SK-N-SH (cell line): Measurements from ENCODE around the gene DNAJC5. TPM values are rescaled to one million over a fixed set of nuclear protein-coding genes. Genes with fewer than 3 reads are reported as not detected.
"Not testable (repeated sequence)": the region's sequence is repeated elsewhere in the genome, so short reads cannot be mapped to it uniquely, and the experiment has no call there.

ENCODE experiments used
- CTCF ChIA-PET: fragments of 300-600, 350-600 bp; formaldehyde crosslinking; extraction: SDS; loops from one replicate; lab custom pipeline; 2021; lab: Yijun Ruan, JAX
- POLR2A ChIA-PET: fragments of 350-600 bp; sonication (Branson Sonifier 250); formaldehyde crosslinking; extraction: SDS; loops from one replicate; lab custom pipeline; 2020; ENCODE audit warnings: antibody characterized with exemption, inconsistent platforms; lab: Yijun Ruan, JAX
- DNase-seq: peaks from one replicate; pipeline ENCODE4 v3.0.0; 2012
- H2AFZ ChIP-seq: fragments of 200-600 bp; sonication (generic); 2 replicates; pipeline ENCODE4 v1.8.1; 2016; ENCODE audit warnings: antibody characterized with exemption, mild to moderate bottlenecking, low read depth
- H3F3A ChIP-seq: fragments of 200-600 bp; sonication (generic); replicated peaks from 2 replicates; pipeline ENCODE3; 2016; ENCODE audit warnings: antibody characterized with exemption, mild to moderate bottlenecking; ENCODE audit not compliant: insufficient read depth
- H3K27ac ChIP-seq, 2 experiments: fragments of 200-500 bp in 1 of 2; fragments of 200-600 bp in 1 of 2; sonication (Bioruptor generic) in 1 of 2; sonication (generic), shearing (Covaris generic) in 1 of 2; 2 replicates each; pipeline versions ENCODE4 v1.5.1 to v1.6.1; 2014 to 2016; ENCODE audit warnings: low read depth in 2 of 2, inconsistent platforms in 1 of 2, low read length in 1 of 2, mild to moderate bottlenecking in 1 of 2, mixed read lengths in 1 of 2
- H3K27me3 ChIP-seq: fragments of 200-600 bp; sonication (generic), shearing (Covaris generic); 2 replicates; pipeline ENCODE4 v1.6.1; 2016; ENCODE audit warnings: mixed run types; ENCODE audit not compliant: insufficient read depth
- H3K36me3 ChIP-seq, 2 experiments: fragments of 200-500 bp in 1 of 2; fragments of 200-600 bp in 1 of 2; sonication (Bioruptor generic) in 1 of 2; sonication (generic) in 1 of 2; replicated peaks in 1 of 2; 2 replicates each; pipeline versions ENCODE3 to v1.5.1; 2014 to 2016; ENCODE audit warnings: low read length in 1 of 2, mild to moderate bottlenecking in 1 of 2; ENCODE audit not compliant: insufficient read depth in 2 of 2, control insufficient read depth in 1 of 2
- H3K4me1 ChIP-seq, 2 experiments: fragments of 200-500 bp in 1 of 2; fragments of 200-600 bp in 1 of 2; sonication (Bioruptor generic) in 1 of 2; sonication (generic), shearing (Covaris generic) in 1 of 2; 2 replicates each; pipeline versions ENCODE4 v1.5.1 to v1.6.1; 2014 to 2016; ENCODE audit warnings: low read depth in 1 of 2, low read length in 1 of 2, mixed run types in 1 of 2; ENCODE audit not compliant: insufficient read depth in 2 of 2, control insufficient read depth in 1 of 2
- H3K4me2 ChIP-seq: fragments of 200-600 bp; sonication (generic), shearing (Covaris generic); 2 replicates; pipeline ENCODE4 v1.6.1; 2017; ENCODE audit warnings: mixed run types
- H3K4me3 ChIP-seq, 2 experiments: fragments of 200-500 bp in 1 of 2; fragments of 200-600 bp in 1 of 2; sonication (Bioruptor generic) in 1 of 2; sonication (generic), shearing (Covaris generic) in 1 of 2; 2 replicates each; pipeline versions ENCODE4 v1.5.1 to v1.8.1; 2014 to 2016; ENCODE audit warnings: low read depth in 2 of 2, inconsistent platforms in 1 of 2, low read length in 1 of 2, mild to moderate bottlenecking in 1 of 2, mixed read lengths in 1 of 2, moderate library complexity in 1 of 2
- H3K79me2 ChIP-seq: fragments of 200-600 bp; sonication (generic); 2 replicates; pipeline ENCODE4 v1.8.1; 2017; ENCODE audit warnings: mild to moderate bottlenecking; ENCODE audit not compliant: insufficient read depth
- H3K9ac ChIP-seq: fragments of 200-600 bp; sonication (generic); 2 replicates; pipeline ENCODE4 v1.6.1; 2017; ENCODE audit warnings: mixed run types
- H3K9me2 ChIP-seq: fragments of 200-600 bp; sonication (generic); 2 replicates; pipeline ENCODE4 v1.6.1; 2017; ENCODE audit warnings: mixed run types
- H3K9me3 ChIP-seq: fragments of 200-600 bp; sonication (generic); 2 replicates; pipeline ENCODE4 v1.6.1; 2017; ENCODE audit warnings: mixed run types, mild to moderate bottlenecking, moderate library complexity
- H4K20me1 ChIP-seq: fragments of 200-600 bp; sonication (generic); 2 replicates; pipeline ENCODE4 v1.6.1; 2017; ENCODE audit warnings: mild to moderate bottlenecking, mixed run types; ENCODE audit not compliant: insufficient read depth
- CHD2 ChIP-seq: fragments of 150-350 bp; IDR thresholded peaks from 2 replicates; pipeline ENCODE4 v1.6.1; 2018; ENCODE audit warnings: low read length; ENCODE audit not compliant: partially characterized antibody
- ELF1 ChIP-seq: IDR thresholded peaks from 2 replicates; pipeline ENCODE4 v1.4.0; 2012
- FOSL2 ChIP-seq: IDR thresholded peaks from 2 replicates; pipeline ENCODE4 v1.4.0; 2012; ENCODE audit warnings: low read depth, mild to moderate bottlenecking, moderate library complexity, borderline replicate concordance
- FOXM1 ChIP-seq: IDR thresholded peaks from 2 replicates; pipeline ENCODE4 v1.4.0; 2012; ENCODE audit warnings: low read depth, mild to moderate bottlenecking
- GATA2 ChIP-seq: sonication (generic); formaldehyde crosslinking; IDR thresholded peaks from 2 replicates; pipeline ENCODE4 v1.5.0; 2020; ENCODE audit warnings: mild to moderate bottlenecking, missing genetic modification reagents
- JUND ChIP-seq: IDR thresholded peaks from 2 replicates; pipeline ENCODE4 v1.4.0; 2012
- MEF2A ChIP-seq: IDR thresholded peaks from 2 replicates; pipeline ENCODE4 v1.4.0; 2012; ENCODE audit warnings: low read depth, borderline replicate concordance
- NRF1 ChIP-seq: IDR thresholded peaks from 2 replicates; pipeline ENCODE4 v1.6.1; 2012; ENCODE audit warnings: low read depth, mild to moderate bottlenecking, low read length
- POLR2AphosphoS5 ChIP-seq: IDR thresholded peaks from 2 replicates; pipeline ENCODE4 v1.6.1; 2012; ENCODE audit warnings: low read depth, low read length
- RCOR1 ChIP-seq: fragments of 150-350 bp; IDR thresholded peaks from 2 replicates; pipeline ENCODE4 v1.6.1; 2017; ENCODE audit warnings: antibody characterized with exemption, low read length
- TCF12 ChIP-seq: IDR thresholded peaks from 2 replicates; pipeline ENCODE4 v1.4.0; 2012
- YY1 ChIP-seq: IDR thresholded peaks from 2 replicates; pipeline ENCODE4 v1.4.0; 2012; ENCODE audit warnings: low read depth, mild to moderate bottlenecking
- WGBS: methylation state at CpG from one replicate; pipeline ENCODE4 v1.1.6; 2017; ENCODE audit warnings: low lambda C conversion rate; 5-methylcytosine and 5-hydroxymethylcytosine counted together
- polyA plus RNA-seq, 3 experiments: library from polyadenylated mRNA; depleted of rRNA; stranded (reverse); fragments of >200 nt; gene quantifications; 2 replicates each; pipeline ENCODE4 v1.2.3, GENCODE V29; 2012
- TF ChIP-seq, protein P1 (sequence below): fragments of 150-350 bp; IDR thresholded peaks from 2 replicates; pipeline ENCODE4 v1.6.1; 2017; ENCODE audit warnings: antibody characterized with exemption, low read length, low read depth, borderline replicate concordance
- TF ChIP-seq, protein P2 (sequence below): IDR thresholded peaks from 2 replicates; pipeline ENCODE4 v1.4.0; 2012; ENCODE audit warnings: low read depth
- TF ChIP-seq, protein P3 (sequence below): fragments of 200-600 bp; sonication (generic); IDR thresholded peaks from 2 replicates; pipeline ENCODE4 v1.6.1; 2017; ENCODE audit warnings: antibody characterized with exemption, mild to moderate bottlenecking, moderate library complexity
- TF ChIP-seq, protein P4 (sequence below): IDR thresholded peaks from 2 replicates; pipeline ENCODE4 v1.4.0; 2012; ENCODE audit warnings: low read depth, borderline replicate concordance

DNAJC5 gene
- polyA plus RNA-seq, 1 of the 3 experiments (the other 2 are of a cell fraction), result 24.2 TPM

DNA sequence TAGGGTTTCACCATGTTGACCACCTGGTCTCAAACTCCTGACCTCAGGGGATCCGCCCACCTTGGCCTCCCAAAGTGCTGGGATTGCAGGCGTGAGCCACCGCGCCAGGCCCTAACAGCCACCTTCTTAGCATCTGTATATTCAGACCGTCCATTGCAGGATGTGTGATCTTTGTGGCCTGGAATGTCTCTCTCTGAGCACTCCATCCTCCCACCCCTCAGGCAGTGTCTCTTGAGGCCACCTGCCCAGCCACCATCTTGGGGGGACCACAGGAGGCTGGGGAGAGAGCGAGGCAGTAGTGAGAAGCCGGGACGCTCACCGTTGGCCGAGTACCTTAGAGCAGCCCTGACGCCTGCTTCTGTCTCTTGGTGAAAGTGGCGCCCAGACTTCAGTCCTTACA is 18.8 kb downstream of the DNAJC5 start:
- no peak overlapping the region for H3K9ac ChIP-seq
- POLR2A ChIA-PET, result interaction anchor here (1.2 kb wide), 1 partner anchor 252 kb away, joined by 3 read pairs; no protein-coding TSS in a partner anchor
- no peak for TF ChIP-seq FOSL2
- no peaks in the 10 kb centered on the region for H3F3A ChIP-seq
- 96% methylated on average over 12 of the region's 12 CpGs for WGBS
- H3K79me2 ChIP-seq, result peaks cover 100% of the 10 kb centered on the region
- no peak for DNase-seq
- H3K27me3 ChIP-seq, result no peaks in the 10 kb centered on the region
- H3K4me1 ChIP-seq, result peaks cover 0 to 4% of the 10 kb centered on the region in 2 experiments; a peak in 1 of 4 replicates
- CTCF ChIA-PET, result interaction anchor here (1.3 kb wide), 1 partner anchor 10 kb away, joined by 3 read pairs; no protein-coding TSS in a partner anchor
- no peaks in the 10 kb centered on the region for H3K9me3 ChIP-seq
- H3K36me3 ChIP-seq, result peaks cover 0 to 7% of the 10 kb centered on the region in 2 experiments
- no peaks in the 10 kb centered on the region for H3K9me2 ChIP-seq
- peaks cover 66% of the 10 kb centered on the region for H4K20me1 ChIP-seq
- H2AFZ ChIP-seq, result no peak overlapping the region
- no peak overlapping the region for H3K4me3 ChIP-seq
- no peak overlapping the region for H3K4me2 ChIP-seq
- H3K27ac ChIP-seq, result no peak overlapping the region

DNA sequence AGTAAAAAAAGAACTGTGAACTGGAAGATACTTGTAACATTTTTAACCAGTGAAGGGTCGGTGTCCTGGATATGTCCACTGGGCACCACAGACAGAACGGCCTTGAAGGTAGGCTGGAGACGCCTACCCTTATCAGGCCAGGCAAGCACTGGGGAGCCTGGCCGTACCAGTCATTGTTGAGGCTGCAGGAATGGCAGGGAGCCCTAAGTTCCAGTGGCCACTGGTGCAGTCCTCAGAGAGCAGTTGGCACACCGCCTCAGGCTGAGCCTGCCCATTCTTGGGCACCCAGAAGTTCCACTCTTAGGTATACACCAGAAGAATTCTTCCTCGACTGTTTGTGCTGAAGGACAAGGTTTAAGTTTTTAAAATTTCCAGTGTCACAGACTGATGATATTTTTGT is 20.5 kb downstream of the DNAJC5 start:
- no peak overlapping the region for H3K4me2 ChIP-seq
- WGBS, result 99% methylated on average over 5 of the region's 6 CpGs
- H3K4me3 ChIP-seq, result no peak overlapping the region
- no peaks in the 10 kb centered on the region for H3K9me2 ChIP-seq
- TF ChIP-seq FOXM1 (no peak), RCOR1 (no peak), GATA2 (CRISPR knock-in tag) (no peak), YY1 (no peak), FOSL2 (no peak), ELF1 (no peak), TCF12 (no peak), POLR2AphosphoS5 (no peak), NRF1 (no peak), JUND (no peak), CHD2 (no peak), MEF2A (no peak)
- TF ChIP-seq, protein P1, sequence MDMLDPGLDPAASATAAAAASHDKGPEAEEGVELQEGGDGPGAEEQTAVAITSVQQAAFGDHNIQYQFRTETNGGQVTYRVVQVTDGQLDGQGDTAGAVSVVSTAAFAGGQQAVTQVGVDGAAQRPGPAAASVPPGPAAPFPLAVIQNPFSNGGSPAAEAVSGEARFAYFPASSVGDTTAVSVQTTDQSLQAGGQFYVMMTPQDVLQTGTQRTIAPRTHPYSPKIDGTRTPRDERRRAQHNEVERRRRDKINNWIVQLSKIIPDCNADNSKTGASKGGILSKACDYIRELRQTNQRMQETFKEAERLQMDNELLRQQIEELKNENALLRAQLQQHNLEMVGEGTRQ, result no peak
- TF ChIP-seq, protein P2, sequence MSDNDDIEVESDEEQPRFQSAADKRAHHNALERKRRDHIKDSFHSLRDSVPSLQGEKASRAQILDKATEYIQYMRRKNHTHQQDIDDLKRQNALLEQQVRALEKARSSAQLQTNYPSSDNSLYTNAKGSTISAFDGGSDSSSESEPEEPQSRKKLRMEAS, result no peak
- TF ChIP-seq, protein P3, sequence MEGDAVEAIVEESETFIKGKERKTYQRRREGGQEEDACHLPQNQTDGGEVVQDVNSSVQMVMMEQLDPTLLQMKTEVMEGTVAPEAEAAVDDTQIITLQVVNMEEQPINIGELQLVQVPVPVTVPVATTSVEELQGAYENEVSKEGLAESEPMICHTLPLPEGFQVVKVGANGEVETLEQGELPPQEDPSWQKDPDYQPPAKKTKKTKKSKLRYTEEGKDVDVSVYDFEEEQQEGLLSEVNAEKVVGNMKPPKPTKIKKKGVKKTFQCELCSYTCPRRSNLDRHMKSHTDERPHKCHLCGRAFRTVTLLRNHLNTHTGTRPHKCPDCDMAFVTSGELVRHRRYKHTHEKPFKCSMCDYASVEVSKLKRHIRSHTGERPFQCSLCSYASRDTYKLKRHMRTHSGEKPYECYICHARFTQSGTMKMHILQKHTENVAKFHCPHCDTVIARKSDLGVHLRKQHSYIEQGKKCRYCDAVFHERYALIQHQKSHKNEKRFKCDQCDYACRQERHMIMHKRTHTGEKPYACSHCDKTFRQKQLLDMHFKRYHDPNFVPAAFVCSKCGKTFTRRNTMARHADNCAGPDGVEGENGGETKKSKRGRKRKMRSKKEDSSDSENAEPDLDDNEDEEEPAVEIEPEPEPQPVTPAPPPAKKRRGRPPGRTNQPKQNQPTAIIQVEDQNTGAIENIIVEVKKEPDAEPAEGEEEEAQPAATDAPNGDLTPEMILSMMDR, result no peak
- TF ChIP-seq, protein P4, sequence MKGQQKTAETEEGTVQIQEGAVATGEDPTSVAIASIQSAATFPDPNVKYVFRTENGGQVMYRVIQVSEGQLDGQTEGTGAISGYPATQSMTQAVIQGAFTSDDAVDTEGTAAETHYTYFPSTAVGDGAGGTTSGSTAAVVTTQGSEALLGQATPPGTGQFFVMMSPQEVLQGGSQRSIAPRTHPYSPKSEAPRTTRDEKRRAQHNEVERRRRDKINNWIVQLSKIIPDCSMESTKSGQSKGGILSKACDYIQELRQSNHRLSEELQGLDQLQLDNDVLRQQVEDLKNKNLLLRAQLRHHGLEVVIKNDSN, result no peak
- no peak overlapping the region for H3K27ac ChIP-seq
- no peak for DNase-seq
- H3F3A ChIP-seq, result no peaks in the 10 kb centered on the region
- ChIA-PET POLR2A (no interaction called here), CTCF (interaction anchor here (0.6 to 1.3 kb wide), 2 partner anchors 59 to 140 kb away, joined by 3 to 6 read pairs; no protein-coding TSS in a partner anchor)
- H4K20me1 ChIP-seq, result peaks cover 49% of the 10 kb centered on the region
- H3K27me3 ChIP-seq, result no peaks in the 10 kb centered on the region
- H3K4me1 ChIP-seq, result peaks cover 0 to 4% of the 10 kb centered on the region in 2 experiments; a peak in 1 of 4 replicates
- no peaks in the 10 kb centered on the region for H3K9me3 ChIP-seq
- H3K36me3 ChIP-seq, result peaks cover 0 to 7% of the 10 kb centered on the region in 2 experiments
- H3K9ac ChIP-seq, result no peak overlapping the region
- H2AFZ ChIP-seq, result no peak overlapping the region
- H3K79me2 ChIP-seq, result peaks cover 87% of the 10 kb centered on the region

DNA sequence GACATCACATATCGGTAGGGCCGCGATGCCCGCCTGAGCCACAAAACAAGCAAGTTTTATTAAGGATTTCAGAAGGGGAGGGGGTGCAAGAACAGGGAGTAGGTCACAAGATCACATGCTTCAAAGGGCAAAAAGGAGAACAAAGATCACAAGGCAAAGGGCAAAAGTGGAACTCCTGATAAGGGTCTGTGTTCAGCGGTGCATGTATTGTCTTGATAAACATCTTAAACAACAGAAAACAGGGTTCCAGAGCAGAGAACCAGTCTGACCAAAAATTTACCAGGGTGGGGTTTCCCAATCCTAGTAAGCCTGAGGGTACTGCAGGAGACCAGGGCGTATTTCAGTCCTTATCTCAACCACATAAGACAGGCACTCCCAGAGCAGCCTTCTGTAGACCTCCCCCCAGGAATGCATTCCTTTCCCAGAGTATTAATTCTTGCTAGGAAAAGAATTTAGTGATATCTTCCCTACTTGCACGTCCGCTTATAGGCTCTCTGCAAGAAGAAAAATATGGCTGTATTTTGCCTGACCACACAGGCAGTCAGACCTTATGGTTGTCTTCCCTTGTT is 21.5 kb downstream of the DNAJC5 start:
- Histone ChIP-seq H4K20me1 (peaks cover 39% of the 10 kb centered on the region), H3K79me2 (peaks cover 87% of the 10 kb centered on the region)
- H3K9me3 ChIP-seq, H3K9me2 ChIP-seq, POLR2A ChIA-PET, H3K4me1 ChIP-seq, H3K27me3 ChIP-seq, H3K4me2 ChIP-seq, DNase-seq, H2AFZ ChIP-seq, H3K36me3 ChIP-seq, H3K27ac ChIP-seq, H3K4me3 ChIP-seq, H3F3A ChIP-seq, H3K9ac ChIP-seq: not testable (repeated sequence)
- WGBS, result 99% methylated on average over 8 of the region's 8 CpGs
- CTCF ChIA-PET, result interaction anchor here (0.6 kb wide), 1 partner anchor 58 kb away, joined by 3 read pairs; no protein-coding TSS in a partner anchor
